ENCODE results near the gene TAOK1. TPM values are rescaled to one million over a fixed set of nuclear protein-coding genes. Genes with fewer than 3 reads are reported as not detected.

Gene TAOK1
- total RNA-seq, 1 donor from 2014 or later = 42.2 TPM

GRCh38 chr17:29505836-29506235, 115.7 kb downstream of the TAOK1 start:
- no peaks in the 10 kb centered on the region for H3K4me1 ChIP-seq
- H3K27me3 ChIP-seq = no peaks in the 10 kb centered on the region
- no peak overlapping the region for H3K4me3 ChIP-seq
- H3K27ac ChIP-seq = no peak overlapping the region
- H3K9me3 ChIP-seq = no peaks in the 10 kb centered on the region
- TF ChIP-seq POLR2AphosphoS5 (IDR thresholded peaks at IDR 0.05; ENCODE audit: insufficient read depth in 1 of 2, low read depth in 1 of 2) (no peak), POLR2A (IDR thresholded peaks at IDR 0.05) (no peak), CTCF (IDR thresholded peaks at IDR 0.05) (no peak)
- no peak for DNase-seq (ENCODE audit: extremely low spot score in 2 of 2)
- intact Hi-C loops (cut with DNase I) = no loop called here
- peaks cover 0 to 48% of the 10 kb centered on the region in 2 donors for H3K36me3 ChIP-seq

GRCh38 chr17:29510953-29511352, 120.8 kb downstream of the TAOK1 start:
- Histone ChIP-seq H3K9me3 (no peaks in the 10 kb centered on the region), H3K4me1 (no peaks in the 10 kb centered on the region), H3K36me3 (peaks cover 0 to 37% of the 10 kb centered on the region in 2 donors), H3K27ac (no peak overlapping the region), H3K27me3 (no peaks in the 10 kb centered on the region), H3K4me3 (no peak overlapping the region)
- no peak for TF ChIP-seq POLR2AphosphoS5 (IDR thresholded peaks at IDR 0.05; ENCODE audit: insufficient read depth in 1 of 2, low read depth in 1 of 2)
- no peak for TF ChIP-seq CTCF (IDR thresholded peaks at IDR 0.05)
- no peak for TF ChIP-seq POLR2A (IDR thresholded peaks at IDR 0.05)
- DNase-seq (ENCODE audit: extremely low spot score in 2 of 2) = no peak
- intact Hi-C loops (cut with DNase I) = no loop called here

GRCh38 chr17:29514792-29515191, 124.6 kb downstream of the TAOK1 start:
- Histone ChIP-seq H3K27ac (no peak overlapping the region), H3K36me3 (peaks cover 0 to 44% of the 10 kb centered on the region in 2 donors), H3K9me3 (no peaks in the 10 kb centered on the region), H3K27me3 (no peaks in the 10 kb centered on the region), H3K4me1 (no peaks in the 10 kb centered on the region), H3K4me3 (no peak overlapping the region)
- intact Hi-C loops (cut with DNase I) = no loop called here
- no peak for DNase-seq (ENCODE audit: extremely low spot score in 2 of 2)
- no peak for TF ChIP-seq POLR2A (IDR thresholded peaks at IDR 0.05)
- TF ChIP-seq CTCF (IDR thresholded peaks at IDR 0.05) = no peak
- TF ChIP-seq POLR2AphosphoS5 (IDR thresholded peaks at IDR 0.05; ENCODE audit: insufficient read depth in 1 of 2, low read depth in 1 of 2) = no peak

- Histone ChIP-seq H3K4me1 (no peaks in the 10 kb centered on the region), H3K27me3 (no peaks in the 10 kb centered on the region), H3K36me3 (peaks cover 0 to 62% of the 10 kb centered on the region in 2 donors), H3K4me3 (no peak overlapping the region), H3K27ac (no peak overlapping the region), H3K9me3 (no peaks in the 10 kb centered on the region)
- TF ChIP-seq POLR2AphosphoS5 (IDR thresholded peaks at IDR 0.05; ENCODE audit: insufficient read depth in 1 of 2, low read depth in 1 of 2) (no peak), CTCF (IDR thresholded peaks at IDR 0.05) (no peak), POLR2A (IDR thresholded peaks at IDR 0.05) (no peak)
- DNase-seq (ENCODE audit: extremely low spot score in 2 of 2) = no peak
- intact Hi-C loops (cut with DNase I) = no loop called here
Observed at GRCh38 chr17:29518359-29518758, 128.2 kb downstream of the TAOK1 start.

- Histone ChIP-seq H3K36me3 (peaks cover 3 to 78% of the 10 kb centered on the region in 2 donors), H3K27ac (no peak overlapping the region), H3K27me3 (no peaks in the 10 kb centered on the region), H3K4me1 (no peaks in the 10 kb centered on the region), H3K9me3 (no peaks in the 10 kb centered on the region), H3K4me3 (no peak overlapping the region)
- no peak for DNase-seq (ENCODE audit: extremely low spot score in 2 of 2)
- TF ChIP-seq POLR2AphosphoS5 (IDR thresholded peaks at IDR 0.05; ENCODE audit: insufficient read depth in 1 of 2, low read depth in 1 of 2) (no peak), POLR2A (IDR thresholded peaks at IDR 0.05) (no peak), CTCF (IDR thresholded peaks at IDR 0.05) (no peak)
- intact Hi-C loops (cut with DNase I) = no loop called here
Observed at GRCh38 chr17:29524692-29525091, 134.5 kb downstream of the TAOK1 start.
